HCT116 (cell line): Measurements from ENCODE around the gene PAK1IP1. TPM values are rescaled to one million over a fixed set of nuclear protein-coding genes. Genes with fewer than 3 reads are reported as not detected.

ENCODE experiments used
- ATAC-seq: fragments of 200-7000 bp; cut with Tn5 transposase; 2 replicates; pipeline ENCODE4 v1.9.1; 2020; ENCODE audit warnings: mild to moderate bottlenecking, moderate library complexity
- BruUV-seq: library from RNA; stranded (reverse); fragments of 400-500 nt; replicated peaks from 2 replicates; lab custom pipeline; 2021; lab: Mats Ljungman, UMichigan
- CTCF ChIA-PET: fragments of 300-600 bp; sonication (Branson Sonifier 250); formaldehyde crosslinking; loops from one replicate; lab custom pipeline; 2021; ENCODE audit warnings: antibody characterized with exemption; lab: Charles Lee
- POLR2A ChIA-PET: fragments of 300-600, 350-600 bp; sonication (Branson Sonifier 250); formaldehyde crosslinking; loops from one replicate; lab custom pipeline; 2021; ENCODE audit warnings: antibody characterized with exemption; lab: Charles Lee
- RAD21 ChIA-PET, 2 experiments: fragments of 300-600 bp; sonication (Branson Sonifier 250); formaldehyde crosslinking; loops; one replicate each; lab custom pipeline; 2023; ENCODE audit warnings: low total read pairs in 2 of 2; ENCODE audit not compliant: uncharacterized antibody in 2 of 2, unreplicated experiment in 2 of 2, low non-redundant PET in 1 of 2; lab: Charles Lee
- DNase-seq: peaks from one replicate; pipeline ENCODE4 v3.0.0-alpha.2; 2010; ENCODE audit warnings: low read depth, low spot score
- H2AFZ ChIP-seq: fragments of 200-600 bp; shearing (Covaris generic), sonication (generic); 2 replicates; pipeline ENCODE4 v1.6.1; 2017; ENCODE audit warnings: low read depth, mixed run types, mixed read lengths, antibody characterized with exemption, low read length; ENCODE audit not compliant: poor library complexity, severe bottlenecking
- H3K27ac ChIP-seq: 2 replicates; pipeline ENCODE4 v1.5.1; 2012; ENCODE audit warnings: low read depth, low read length
- H3K27me3 ChIP-seq: fragments of 200-600 bp; sonication (generic); 2 replicates; pipeline ENCODE4 v1.6.1; 2016; ENCODE audit warnings: mixed run types, low read length, mixed read lengths; ENCODE audit not compliant: insufficient read depth
- H3K36me3 ChIP-seq, 2 experiments: fragments of 200-500 bp in 1 of 2; fragments of 200-600 bp in 1 of 2; sonication (Bioruptor generic) in 1 of 2; sonication (generic) in 1 of 2; 2 replicates each; pipeline versions ENCODE4 v1.5.1 to v1.6.1; 2014 to 2016; ENCODE audit warnings: low read length in 2 of 2, inconsistent platforms in 1 of 2, mixed read lengths in 1 of 2, mixed run types in 1 of 2; ENCODE audit not compliant: insufficient read depth in 2 of 2, control insufficient read depth in 1 of 2
- H3K4me1 ChIP-seq, 2 experiments: fragments of 200-600 bp in 1 of 2; sonication (generic) in 1 of 2; 2 replicates each; pipeline versions ENCODE4 v1.5.1 to v1.6.1; 2012 to 2017; ENCODE audit warnings: low read length in 2 of 2, inconsistent platforms in 1 of 2, mild to moderate bottlenecking in 1 of 2, mixed read lengths in 1 of 2, mixed run types in 1 of 2, moderate library complexity in 1 of 2; ENCODE audit not compliant: insufficient read depth in 2 of 2, control insufficient read depth in 1 of 2
- H3K4me2 ChIP-seq: fragments of 200-600 bp; sonication (generic); 2 replicates; pipeline ENCODE4 v1.6.1; 2017; ENCODE audit warnings: mixed run types, low read length, mixed read lengths
- H3K4me3 ChIP-seq, 2 experiments: fragments of 200-600 bp in 1 of 2; sonication (generic) in 1 of 2; replicated peaks in 1 of 2; 2 replicates each; pipeline ENCODE4 v1.5.1; 2011 to 2016; ENCODE audit warnings: low read length in 2 of 2, control low read depth in 1 of 2, low read depth in 1 of 2, mild to moderate bottlenecking in 1 of 2, mixed read lengths in 1 of 2, mixed run types in 1 of 2
- H3K79me2 ChIP-seq: fragments of 200-600 bp; sonication (generic); 2 replicates; pipeline ENCODE4 v1.6.1; 2017; ENCODE audit warnings: mild to moderate bottlenecking, mixed run types, low read length, moderate library complexity, mixed read lengths; ENCODE audit not compliant: insufficient read depth
- H3K9ac ChIP-seq: fragments of 200-600 bp; sonication (generic); 2 replicates; pipeline ENCODE4 v1.6.1; 2016; ENCODE audit warnings: low read length, mixed read lengths
- H3K9me2 ChIP-seq: fragments of 200-600 bp; sonication (generic), shearing (Covaris generic); 2 replicates; pipeline ENCODE4 v1.6.1; 2017; ENCODE audit warnings: mixed run types, mild to moderate bottlenecking, moderate library complexity; ENCODE audit not compliant: insufficient read depth
- H3K9me3 ChIP-seq, 2 experiments: fragments of 200-500 bp in 1 of 2; fragments of 200-600 bp in 1 of 2; sonication (Bioruptor generic) in 1 of 2; sonication (generic) in 1 of 2; 2 replicates each; pipeline ENCODE4 v1.6.1; 2014 to 2017; ENCODE audit warnings: low read length in 2 of 2, mixed read lengths in 2 of 2, inconsistent platforms in 1 of 2, low read depth in 1 of 2, mild to moderate bottlenecking in 1 of 2, mixed run types in 1 of 2, moderate library complexity in 1 of 2; ENCODE audit not compliant: control insufficient read depth in 1 of 2, insufficient read depth in 1 of 2
- H4K20me1 ChIP-seq: fragments of 200-600 bp; sonication (generic), shearing (Covaris generic); 2 replicates; pipeline ENCODE4 v1.6.1; 2017; ENCODE audit warnings: mixed run types, mild to moderate bottlenecking, moderate library complexity; ENCODE audit not compliant: insufficient read depth
- EGR1 ChIP-seq: IDR thresholded peaks from 2 replicates; pipeline ENCODE4 v1.6.1; 2012; ENCODE audit warnings: low read depth
- POLR2AphosphoS5 ChIP-seq: IDR thresholded peaks from 2 replicates; pipeline ENCODE4 v1.6.1; 2011; ENCODE audit warnings: mild to moderate bottlenecking, low read depth, low read length, moderate library complexity
- ZNF274 ChIP-seq: fragments of 200-500 bp; sonication (Bioruptor generic); IDR thresholded peaks from 2 replicates; pipeline ENCODE4 v1.6.1; 2014; ENCODE audit warnings: mild to moderate bottlenecking, low read depth, low read length, inconsistent platforms
- intact Hi-C: fragments of 100-400 bp; cut with micrococcal nuclease; formaldehyde crosslinking; loops from 2 replicates; pipeline ENCODE4 v1.10.0; 2022
- total RNA-seq: library from RNA; stranded (reverse); gene quantifications from one replicate; pipeline ENCODE4 v1.2.1, GENCODE V29; 2021; ENCODE audit not compliant: unreplicated experiment
- TF ChIP-seq, protein P1 (sequence below): IDR thresholded peaks from 2 replicates; pipeline ENCODE4 v1.6.1; 2011; ENCODE audit warnings: mild to moderate bottlenecking, low read length, moderate library complexity; ENCODE audit not compliant: insufficient replicate concordance; ENCODE audit errors: extremely low read depth

Gene PAK1IP1
- total RNA-seq, 1 experiment from 2014 or later, result 24.3 TPM

DNA sequence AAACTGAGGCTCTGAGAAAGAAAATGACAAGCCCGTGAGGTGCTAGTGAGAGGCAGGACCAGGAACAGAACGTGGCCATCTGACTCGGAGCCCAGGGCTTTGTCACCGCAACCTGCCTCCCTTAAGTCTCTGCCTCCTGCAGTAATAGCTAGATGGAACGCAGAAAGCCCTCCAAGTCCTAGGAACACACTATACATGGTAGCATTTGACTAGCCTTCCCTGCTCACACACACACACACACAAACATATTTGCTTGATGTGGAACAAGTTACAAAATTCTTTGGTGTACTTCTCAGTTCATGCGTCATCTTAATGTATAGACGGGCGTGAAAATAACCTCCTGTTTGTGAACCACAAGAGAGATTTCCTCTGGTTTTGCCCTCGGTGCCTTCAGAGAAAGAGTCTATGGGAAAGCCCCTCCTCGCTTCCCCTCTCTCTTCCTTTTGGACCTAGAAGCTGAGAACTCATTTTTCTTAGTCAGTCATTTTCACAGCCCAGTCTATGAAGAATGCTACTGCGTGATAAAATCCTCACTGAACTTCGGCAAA is 39.2 kb upstream of the PAK1IP1 start:
- intact Hi-C loops, result no loop called here
- RAD21 ChIA-PET, result no interaction called here
- no TSS peak for BruUV-seq

GRCh38 chr6:10658910-10659698 is 35.7 kb upstream of the PAK1IP1 start:
- intact Hi-C loops, result no loop called here
- ChIA-PET RAD21 (no interaction called here), POLR2A (no interaction called here), CTCF (no interaction called here)
- Histone ChIP-seq H2AFZ (no peak overlapping the region), H4K20me1 (no peaks in the 10 kb centered on the region), H3K36me3 (no peaks in the 10 kb centered on the region), H3K9ac (no peak overlapping the region), H3K4me3 (no peak overlapping the region), H3K9me2 (no peaks in the 10 kb centered on the region), H3K4me1 (no peaks in the 10 kb centered on the region), H3K27me3 (peaks cover 10% of the 10 kb centered on the region; the same call in 1 of the 2 replicates), H3K79me2 (no peaks in the 10 kb centered on the region), H3K27ac (no peak overlapping the region), H3K9me3 (no peaks in the 10 kb centered on the region), H3K4me2 (no peak overlapping the region)
- no peak for DNase-seq
- TF ChIP-seq POLR2AphosphoS5 (no peak), ZNF274 (no peak), EGR1 (no peak)
- no peak for ATAC-seq
- BruUV-seq, result no TSS peak

More for the DNA sequence above, 39.2 kb upstream of the PAK1IP1 start:
- Histone ChIP-seq H3K36me3 (no peaks in the 10 kb centered on the region), H3K4me3 (no peak overlapping the region), H3K4me1 (no peaks in the 10 kb centered on the region), H3K9ac (no peak overlapping the region), H3K79me2 (no peaks in the 10 kb centered on the region), H3K27ac (no peak overlapping the region), H3K27me3 (peaks cover 17% of the 10 kb centered on the region; the same call in 1 of the 2 replicates), H4K20me1 (no peaks in the 10 kb centered on the region), H2AFZ (no peak overlapping the region), H3K9me2 (no peaks in the 10 kb centered on the region), H3K4me2 (no peak overlapping the region), H3K9me3 (no peaks in the 10 kb centered on the region)
- TF ChIP-seq, protein P1, sequence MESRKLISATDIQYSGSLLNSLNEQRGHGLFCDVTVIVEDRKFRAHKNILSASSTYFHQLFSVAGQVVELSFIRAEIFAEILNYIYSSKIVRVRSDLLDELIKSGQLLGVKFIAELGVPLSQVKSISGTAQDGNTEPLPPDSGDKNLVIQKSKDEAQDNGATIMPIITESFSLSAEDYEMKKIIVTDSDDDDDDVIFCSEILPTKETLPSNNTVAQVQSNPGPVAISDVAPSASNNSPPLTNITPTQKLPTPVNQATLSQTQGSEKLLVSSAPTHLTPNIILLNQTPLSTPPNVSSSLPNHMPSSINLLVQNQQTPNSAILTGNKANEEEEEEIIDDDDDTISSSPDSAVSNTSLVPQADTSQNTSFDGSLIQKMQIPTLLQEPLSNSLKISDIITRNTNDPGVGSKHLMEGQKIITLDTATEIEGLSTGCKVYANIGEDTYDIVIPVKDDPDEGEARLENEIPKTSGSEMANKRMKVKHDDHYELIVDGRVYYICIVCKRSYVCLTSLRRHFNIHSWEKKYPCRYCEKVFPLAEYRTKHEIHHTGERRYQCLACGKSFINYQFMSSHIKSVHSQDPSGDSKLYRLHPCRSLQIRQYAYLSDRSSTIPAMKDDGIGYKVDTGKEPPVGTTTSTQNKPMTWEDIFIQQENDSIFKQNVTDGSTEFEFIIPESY, result no peak
- ATAC-seq (no peak), DNase-seq (no peak)
- ChIA-PET CTCF (no interaction called here), POLR2A (no interaction called here)
